Cardiac fibroblast (primary cell): ENCODE results near the gene FBXL16.
"Not testable (repeated sequence)": the region's sequence is repeated elsewhere in the genome, so short reads cannot be mapped to it uniquely, and the experiment has no call there.

Experiments used
- DNase-seq, 2 donors: peaks; one replicate each; pipeline versions ENCODE4 v3.0.0 to v3.0.0-alpha.2; 2010; ENCODE audit warnings: low read depth in 2 of 2
- H3K4me3 ChIP-seq, 2 donors: replicated peaks in 1 of 2; 1 replicate in 1 of 2; 2 replicates in 1 of 2; pipeline ENCODE4 v1.5.1; 2011; ENCODE audit warnings: low read depth in 2 of 2, low read length in 2 of 2, mild to moderate bottlenecking in 2 of 2, moderate library complexity in 1 of 2
- TF ChIP-seq, protein P1 (sequence below): IDR thresholded peaks from one replicate; pipeline ENCODE4 v1.5.1; 2011; ENCODE audit warnings: low read depth, mild to moderate bottlenecking, low read length, inconsistent platforms

FBXL16 gene

DNA sequence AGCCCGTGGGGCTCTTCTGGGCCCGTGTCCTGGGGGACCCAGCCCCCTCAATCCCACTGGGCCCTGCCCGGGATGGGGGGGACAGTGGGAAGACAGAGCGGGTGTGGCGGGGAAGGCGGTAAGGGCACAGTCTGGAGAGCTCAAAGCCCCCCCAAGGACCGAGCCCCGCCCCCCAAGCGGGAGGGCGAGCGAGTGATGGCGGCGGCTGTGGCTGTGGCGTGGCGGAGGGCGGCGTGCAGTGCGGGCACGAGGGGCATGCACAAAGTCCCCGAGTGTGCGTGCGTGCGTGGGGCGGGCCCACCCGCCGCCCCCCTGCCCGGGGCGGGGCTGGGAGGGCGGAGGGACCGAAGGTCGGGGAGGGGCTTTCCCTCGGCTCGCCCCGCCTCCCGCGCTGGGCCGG is 11.8 kb downstream of the FBXL16 start:
- no peak for DNase-seq
- no peak overlapping the region for H3K4me3 ChIP-seq

DNA sequence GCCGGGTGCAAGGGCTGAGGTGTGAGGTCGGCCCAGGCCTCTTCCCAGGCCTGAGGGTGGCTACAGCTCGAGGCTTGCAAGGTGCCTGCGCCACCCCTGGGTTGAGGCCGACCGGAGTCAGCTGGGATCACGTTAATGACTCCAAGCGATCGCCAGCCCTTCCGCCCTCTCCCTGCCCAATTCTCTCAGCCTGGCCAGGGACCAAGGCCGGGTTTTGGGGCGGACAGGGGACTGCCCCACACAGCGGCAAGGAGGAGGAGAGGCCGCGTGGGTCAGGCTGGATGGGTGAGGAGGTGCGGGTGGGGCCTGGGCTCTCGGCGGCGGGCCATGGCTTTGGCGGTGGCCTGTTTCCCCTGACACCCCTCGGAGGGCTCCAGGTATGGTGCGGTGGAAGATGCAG is 12.2 kb downstream of the FBXL16 start:
- H3K4me3 ChIP-seq: no peak overlapping the region
- TF ChIP-seq, protein P1, sequence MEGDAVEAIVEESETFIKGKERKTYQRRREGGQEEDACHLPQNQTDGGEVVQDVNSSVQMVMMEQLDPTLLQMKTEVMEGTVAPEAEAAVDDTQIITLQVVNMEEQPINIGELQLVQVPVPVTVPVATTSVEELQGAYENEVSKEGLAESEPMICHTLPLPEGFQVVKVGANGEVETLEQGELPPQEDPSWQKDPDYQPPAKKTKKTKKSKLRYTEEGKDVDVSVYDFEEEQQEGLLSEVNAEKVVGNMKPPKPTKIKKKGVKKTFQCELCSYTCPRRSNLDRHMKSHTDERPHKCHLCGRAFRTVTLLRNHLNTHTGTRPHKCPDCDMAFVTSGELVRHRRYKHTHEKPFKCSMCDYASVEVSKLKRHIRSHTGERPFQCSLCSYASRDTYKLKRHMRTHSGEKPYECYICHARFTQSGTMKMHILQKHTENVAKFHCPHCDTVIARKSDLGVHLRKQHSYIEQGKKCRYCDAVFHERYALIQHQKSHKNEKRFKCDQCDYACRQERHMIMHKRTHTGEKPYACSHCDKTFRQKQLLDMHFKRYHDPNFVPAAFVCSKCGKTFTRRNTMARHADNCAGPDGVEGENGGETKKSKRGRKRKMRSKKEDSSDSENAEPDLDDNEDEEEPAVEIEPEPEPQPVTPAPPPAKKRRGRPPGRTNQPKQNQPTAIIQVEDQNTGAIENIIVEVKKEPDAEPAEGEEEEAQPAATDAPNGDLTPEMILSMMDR: no peak
- DNase-seq: no peak

More for the DNA sequence above, 11.8 kb downstream of the FBXL16 start:
- TF ChIP-seq, protein P1: no peak

DNA sequence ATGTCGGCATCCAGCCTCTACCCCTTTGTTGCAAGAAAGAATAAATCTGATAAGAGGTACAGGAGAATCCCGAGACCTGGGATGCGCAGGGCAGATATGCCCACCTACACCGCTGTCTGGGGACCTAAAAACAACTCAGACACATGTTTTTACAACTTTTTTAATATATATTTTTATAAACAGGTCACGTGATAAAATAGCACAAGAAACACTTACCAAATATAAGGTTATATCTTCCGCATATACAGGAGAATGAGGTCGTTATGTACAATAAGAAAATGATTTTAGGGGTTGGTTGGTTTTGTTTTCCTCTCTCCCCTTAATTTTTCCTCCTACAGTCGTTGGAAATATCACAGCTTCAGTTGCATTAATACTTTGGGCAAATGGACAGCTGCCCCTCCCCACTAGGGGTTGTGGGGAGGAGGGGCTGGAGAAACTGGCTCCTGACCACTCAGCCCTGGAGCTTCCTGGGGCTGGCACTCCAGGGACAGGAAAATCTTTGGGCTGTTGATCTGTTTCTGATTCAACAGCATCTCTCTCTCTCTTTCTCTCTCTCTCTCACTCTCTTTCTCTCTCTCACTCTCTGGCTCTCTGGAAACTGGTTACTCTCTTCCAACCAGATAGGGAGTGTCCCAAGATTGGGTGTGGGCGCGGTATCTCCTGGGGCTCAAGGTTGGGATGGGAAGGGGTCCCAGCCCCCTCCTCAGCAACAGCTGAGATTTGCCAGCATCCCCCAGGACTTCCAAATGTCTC is 13.1 kb downstream of the FBXL16 start:
- TF ChIP-seq, protein P1: no peak
- no peak overlapping the region for H3K4me3 ChIP-seq
- DNase-seq: no peak

DNA sequence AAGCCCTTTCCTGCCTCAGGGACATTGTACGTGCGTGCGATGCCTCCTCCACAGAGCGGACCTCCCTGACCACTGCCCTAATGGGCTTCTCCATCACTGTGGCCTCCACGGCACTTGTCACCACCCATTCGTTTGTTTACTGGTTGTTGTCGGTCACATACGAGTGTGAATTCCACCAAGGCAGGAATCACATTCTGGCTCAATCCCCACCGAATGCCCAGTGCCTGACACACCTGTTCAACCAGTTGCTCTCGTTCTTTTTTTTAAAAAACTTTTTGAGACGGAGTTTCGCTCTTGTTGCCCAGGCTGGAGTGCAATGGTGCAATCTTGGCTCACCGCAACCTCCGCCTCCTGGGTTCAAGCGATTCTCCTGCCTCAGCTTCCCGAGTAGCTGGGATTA is 14.4 kb downstream of the FBXL16 start:
- not testable (repeated sequence) for H3K4me3 ChIP-seq, DNase-seq

DNA sequence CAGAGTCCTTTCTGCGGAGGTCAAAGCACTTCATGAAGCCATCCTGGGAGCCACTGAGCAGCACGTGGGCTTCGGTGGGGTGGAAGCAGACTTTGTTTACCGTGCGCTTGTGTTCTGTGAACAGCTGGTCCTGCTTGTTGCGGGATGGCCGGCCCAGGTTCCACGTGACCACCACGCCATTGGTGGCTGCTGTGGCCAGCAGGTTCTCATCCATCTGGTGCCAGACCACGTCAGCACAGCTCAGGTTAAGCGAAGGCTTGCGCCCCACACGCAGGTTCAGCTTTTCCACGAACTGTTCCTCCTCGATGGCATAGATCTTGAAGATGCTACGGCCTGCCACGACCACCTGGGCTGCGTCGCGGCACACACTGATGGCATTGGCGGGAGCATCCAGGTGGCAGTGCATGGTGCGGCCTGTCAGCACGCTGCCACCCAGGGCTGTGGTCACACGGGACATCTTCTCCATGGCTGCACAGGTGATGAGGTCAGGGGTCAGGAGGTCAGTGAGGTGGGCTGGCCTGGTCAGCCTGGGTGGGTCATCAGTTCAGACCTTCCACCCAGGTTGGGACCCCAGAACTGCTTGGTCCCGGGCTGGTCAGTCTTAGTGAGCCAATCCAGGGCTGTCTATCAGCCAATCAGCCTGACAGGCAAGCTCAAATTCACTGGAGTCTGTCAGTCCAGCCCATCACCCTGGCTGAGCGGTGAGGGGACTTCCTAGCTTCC is 16.3 kb downstream of the FBXL16 start:
- TF ChIP-seq, protein P1: no peak
- H3K4me3 ChIP-seq: peak overlapping the region; percentile 68 to 91

DNA sequence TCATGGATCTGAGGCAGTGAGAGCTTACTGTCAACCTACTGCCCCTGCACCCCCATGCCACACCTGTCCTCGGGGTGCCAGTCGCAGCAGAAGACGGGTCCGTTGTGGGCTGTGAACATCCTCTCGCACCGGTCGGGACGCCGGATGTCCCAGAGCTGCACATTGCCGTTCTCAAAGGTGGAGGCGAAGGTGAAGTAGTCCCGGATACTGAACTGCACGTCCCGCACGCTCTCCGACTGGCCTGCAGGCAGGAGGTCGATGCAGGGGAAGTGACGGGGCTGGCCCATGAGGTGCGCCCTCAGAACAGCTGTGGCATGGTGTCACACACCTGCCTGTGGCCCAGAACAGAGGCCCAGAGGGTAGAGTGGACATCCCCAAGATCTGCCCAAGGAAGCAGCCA is 18.1 kb downstream of the FBXL16 start:
- no peak overlapping the region for H3K4me3 ChIP-seq
- no peak for DNase-seq
- TF ChIP-seq, protein P1: no peak

More for the DNA sequence above, 16.3 kb downstream of the FBXL16 start:
- no peak for DNase-seq

DNA sequence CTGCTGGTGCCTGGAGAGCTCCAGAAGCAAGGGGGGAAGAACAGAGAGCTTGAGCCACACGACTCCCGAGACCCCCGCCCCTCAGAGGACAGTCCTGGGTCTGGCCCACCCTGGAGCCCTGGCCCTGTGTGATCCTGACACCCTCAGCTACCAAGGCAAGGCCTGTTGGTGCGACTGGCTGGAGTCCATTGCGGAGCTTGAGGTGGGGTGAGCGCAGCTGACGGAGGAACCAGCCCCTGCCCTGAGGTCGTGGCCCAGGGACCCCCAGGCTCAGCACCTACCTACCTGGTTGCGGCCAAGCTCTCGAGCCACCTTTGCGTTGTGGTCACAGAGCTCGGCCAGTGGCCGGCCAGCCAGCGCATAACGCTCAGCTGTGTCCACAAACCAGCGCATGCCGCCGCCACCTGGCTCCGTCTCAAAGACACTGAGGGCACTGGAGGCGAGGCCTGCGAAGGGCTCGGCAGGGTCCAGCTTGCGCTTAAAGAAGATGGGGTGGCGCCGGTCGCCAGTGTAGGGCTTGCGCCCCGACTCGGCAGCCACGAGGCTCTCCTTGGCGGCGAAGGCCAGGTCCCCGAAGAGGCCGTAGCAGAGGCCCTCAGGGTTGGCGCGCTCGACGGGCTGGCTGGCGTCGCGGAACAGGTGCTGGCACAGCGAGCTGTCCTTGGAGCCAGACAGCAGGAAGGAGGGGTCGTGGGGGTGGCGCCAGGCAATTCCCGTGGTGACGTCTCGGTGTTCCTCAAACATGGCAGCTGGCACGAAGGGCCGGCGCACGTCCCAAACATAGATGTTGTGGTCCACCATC is 18.9 kb downstream of the FBXL16 start:
- no peak for DNase-seq
- H3K4me3 ChIP-seq: no peak overlapping the region
- TF ChIP-seq, protein P1: no peak
